RCC 7860 (cell line): ENCODE results near the gene ACAP3.

Experiments used
- DNase-seq: peaks from one replicate; pipeline ENCODE4 v3.0.0-alpha.2; 2015; ENCODE audit warnings: low spot score
- FAIRE-seq: peaks from 2 replicates; lab custom pipeline; 2012; peaks lifted over from hg19 to GRCh38; lab: Jason Lieb, UNC

The ACAP3 gene

DNA sequence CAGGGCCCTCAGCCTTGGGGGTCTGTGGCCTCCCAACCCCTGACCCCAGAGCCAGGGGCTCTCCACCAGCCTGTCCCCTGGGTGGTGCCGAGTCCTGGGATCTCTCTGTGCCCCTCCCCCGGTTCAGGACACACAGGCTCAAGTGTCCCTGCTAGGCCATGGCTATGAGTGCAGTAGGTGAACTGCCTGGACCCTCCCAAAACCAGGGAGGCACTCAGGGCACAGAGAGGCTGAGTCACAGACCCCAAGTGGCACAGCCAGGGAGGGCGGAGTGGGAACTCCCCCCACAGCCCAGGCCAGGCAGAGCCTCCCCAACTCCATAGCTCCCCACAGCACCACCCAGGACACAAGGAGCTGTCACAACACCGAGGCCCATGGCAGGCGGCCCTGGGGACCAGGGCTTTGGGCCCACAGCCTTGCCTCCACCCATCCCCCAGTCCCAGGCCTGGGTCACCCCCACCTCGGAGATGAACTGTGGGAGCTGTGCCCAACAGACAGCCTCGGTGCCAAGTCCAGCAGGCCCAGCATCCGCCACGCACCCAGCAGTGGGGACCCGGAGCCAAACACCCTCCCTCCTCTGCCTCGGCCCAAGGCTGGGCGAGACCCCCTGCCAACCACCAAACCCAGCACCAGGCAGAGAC lies 38.2 kb upstream of the ACAP3 start:
- DNase-seq: no peak
- no peak for FAIRE-seq

DNA sequence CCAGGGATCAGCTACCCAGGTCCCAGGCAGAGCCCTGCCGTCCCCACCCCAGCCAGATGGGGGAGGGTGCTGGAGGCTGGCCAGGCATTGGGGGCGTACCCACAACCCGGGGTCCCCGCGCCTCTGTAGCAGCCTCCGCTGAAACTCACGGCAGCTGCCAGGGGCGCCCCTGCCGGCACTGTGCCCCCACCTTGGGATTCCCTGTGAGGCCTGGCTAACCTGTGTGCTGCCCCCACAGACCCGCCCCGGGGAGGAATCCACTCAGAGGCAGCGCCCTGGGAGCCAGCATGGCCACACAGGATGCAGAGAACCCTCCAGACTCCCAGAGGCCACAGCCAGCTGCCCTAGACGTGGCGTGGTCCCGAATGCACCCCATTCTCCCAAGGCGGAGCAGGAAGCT lies 37.7 kb upstream of the ACAP3 start:
- DNase-seq (no peak), FAIRE-seq (no peak)

DNA sequence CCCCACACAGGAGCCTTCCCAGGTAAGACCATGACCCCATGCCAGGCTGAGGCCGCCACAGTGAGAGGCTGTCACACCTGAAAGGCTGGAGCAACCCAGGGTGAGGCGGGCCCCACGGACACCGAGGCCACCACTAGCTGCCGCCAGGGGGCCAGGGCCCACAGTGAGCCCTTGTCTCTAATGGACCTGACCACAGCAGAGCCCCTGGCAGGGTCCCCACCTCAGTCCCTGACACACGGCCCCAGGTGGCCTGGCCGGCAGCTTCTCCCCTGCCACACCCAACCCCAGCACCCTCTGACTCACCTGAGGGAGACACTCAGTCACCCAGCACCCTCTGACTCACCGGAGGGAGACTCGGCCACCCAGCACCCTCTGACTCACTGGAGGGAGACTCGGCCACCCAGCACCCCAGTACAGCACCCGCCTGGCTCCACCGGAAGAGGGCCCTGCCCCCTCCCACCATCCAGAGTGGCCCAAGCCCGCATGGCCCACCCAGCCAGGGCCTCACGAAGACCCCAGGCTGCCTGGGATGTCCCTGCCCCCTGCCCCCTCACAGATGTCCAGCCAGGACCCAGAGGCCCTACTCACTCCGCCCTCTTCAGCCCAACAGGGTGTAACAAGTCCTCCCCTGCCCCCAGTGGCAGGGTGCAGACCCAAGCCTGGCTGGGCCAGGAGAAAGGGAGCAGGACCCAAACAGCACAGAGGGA lies 37.1 kb upstream of the ACAP3 start:
- FAIRE-seq (peak; percentile 78), DNase-seq (peak; percentile 90)

DNA sequence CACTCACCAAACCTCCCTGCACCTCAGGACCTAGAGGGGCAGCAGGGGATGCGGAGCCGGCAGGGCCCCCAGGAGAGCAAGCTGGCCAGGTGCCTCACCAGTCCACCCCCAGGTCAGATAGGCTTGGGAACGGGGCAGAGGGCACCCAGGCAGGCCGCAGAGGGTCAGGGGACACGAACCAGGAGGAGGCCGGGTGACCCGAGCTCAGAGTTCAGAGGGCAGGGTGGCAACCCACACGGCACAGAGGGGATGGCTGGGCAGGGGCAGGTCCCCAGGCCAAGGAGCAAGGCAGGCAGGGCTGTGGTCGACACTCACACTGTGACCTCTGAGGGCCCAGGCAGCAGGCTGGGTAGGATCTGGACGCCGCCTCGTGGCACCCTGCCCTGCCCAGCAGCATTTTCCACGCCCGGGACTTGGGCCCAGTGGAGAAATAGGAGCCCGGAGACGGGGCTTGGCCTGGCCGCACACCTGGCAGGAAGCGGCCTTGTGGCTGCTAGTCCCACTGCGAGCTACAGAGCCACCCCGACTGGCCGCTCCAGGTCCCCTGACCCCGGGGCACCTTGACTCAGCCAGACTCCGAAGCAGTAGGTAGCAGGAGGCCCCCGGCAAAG lies 36.2 kb upstream of the ACAP3 start:
- FAIRE-seq: no peak
- no peak for DNase-seq

DNA sequence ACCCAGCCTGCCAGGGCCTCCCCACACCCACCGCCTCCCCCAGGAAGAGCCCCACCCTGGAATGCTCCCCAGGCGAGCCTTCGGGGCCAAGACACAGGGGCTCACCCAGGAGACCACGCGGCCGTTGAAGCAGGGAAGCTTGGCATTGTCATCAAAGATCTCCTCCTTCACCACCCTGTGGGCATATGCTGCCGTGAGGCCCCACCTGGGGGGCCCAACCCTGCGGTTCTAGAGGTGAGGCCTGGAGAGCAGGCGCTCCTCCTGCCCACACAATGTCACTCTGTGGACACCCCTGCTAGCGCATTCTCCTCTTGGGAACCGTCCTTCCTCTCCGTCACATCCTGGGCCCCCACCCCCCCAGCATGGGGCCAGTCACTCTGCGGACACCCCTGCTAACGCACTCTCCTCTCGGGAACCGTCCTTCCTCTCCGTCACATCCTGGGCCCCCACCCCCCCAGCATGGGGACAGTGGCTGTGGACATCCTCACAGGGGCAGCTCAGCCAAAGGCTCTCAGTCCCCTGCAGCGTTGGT lies 34.9 kb upstream of the ACAP3 start:
- DNase-seq: no peak
- FAIRE-seq: no peak

DNA sequence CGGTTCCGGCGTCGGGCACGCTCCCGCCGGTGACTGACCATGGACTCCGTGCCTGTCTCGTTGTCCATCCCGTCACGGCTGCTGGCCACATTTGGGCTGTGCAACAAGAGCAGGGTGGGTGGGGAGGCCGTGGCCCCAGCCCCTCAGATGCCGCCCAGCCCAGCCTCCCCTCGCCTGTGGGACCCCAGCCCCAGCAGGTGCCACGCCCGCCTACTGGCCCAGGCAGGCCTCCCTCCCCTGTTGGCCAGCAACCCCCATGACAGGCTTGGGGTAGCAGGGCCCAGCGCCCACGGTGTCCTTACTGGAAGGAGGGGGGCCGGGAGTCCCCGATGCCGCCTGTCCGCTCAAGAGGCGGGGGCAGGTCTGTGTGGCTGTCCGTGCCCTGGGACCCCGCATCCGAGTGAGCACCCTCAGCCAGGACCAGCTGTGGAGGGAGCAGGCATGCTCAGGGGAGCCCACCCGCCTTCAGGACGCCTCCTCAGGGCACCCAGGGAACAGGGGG lies 34.4 kb upstream of the ACAP3 start:
- no peak for FAIRE-seq
- DNase-seq: no peak

GRCh38 chr1:1341549-1342021 lies 33.9 kb upstream of the ACAP3 start:
- FAIRE-seq (no peak), DNase-seq (no peak)

GRCh38 chr1:1340791-1341548 lies 33.2 kb upstream of the ACAP3 start:
- no peak for FAIRE-seq
- DNase-seq: no peak

DNA sequence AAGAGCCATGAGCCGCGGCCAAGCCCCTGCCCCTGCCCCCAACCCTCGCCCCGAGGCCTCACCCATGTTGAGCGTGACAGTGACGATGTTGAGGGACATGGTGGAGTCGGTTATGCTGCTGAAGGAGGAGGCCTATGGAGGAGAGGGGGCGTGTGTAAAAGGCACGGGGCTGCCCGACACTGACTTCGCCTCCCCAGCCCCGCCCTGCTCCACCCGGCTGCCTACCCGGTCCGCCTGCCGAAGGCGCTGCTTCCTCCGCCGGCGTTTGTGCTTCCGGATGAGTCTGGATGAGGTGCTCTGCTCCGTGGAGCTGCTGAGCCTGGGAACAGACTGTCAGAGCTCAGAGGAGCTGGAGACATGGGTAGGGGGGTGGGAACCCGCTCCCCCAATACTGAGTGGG lies 32.5 kb upstream of the ACAP3 start:
- FAIRE-seq: no peak
- no peak for DNase-seq

GRCh38 chr1:1338278-1338677 lies 30.5 kb upstream of the ACAP3 start:
- DNase-seq (no peak), FAIRE-seq (no peak)

- FAIRE-seq (no peak), DNase-seq (no peak)
These were observed 30.0 kb upstream of the ACAP3 start for GRCh38 chr1:1337793-1338147.

DNA sequence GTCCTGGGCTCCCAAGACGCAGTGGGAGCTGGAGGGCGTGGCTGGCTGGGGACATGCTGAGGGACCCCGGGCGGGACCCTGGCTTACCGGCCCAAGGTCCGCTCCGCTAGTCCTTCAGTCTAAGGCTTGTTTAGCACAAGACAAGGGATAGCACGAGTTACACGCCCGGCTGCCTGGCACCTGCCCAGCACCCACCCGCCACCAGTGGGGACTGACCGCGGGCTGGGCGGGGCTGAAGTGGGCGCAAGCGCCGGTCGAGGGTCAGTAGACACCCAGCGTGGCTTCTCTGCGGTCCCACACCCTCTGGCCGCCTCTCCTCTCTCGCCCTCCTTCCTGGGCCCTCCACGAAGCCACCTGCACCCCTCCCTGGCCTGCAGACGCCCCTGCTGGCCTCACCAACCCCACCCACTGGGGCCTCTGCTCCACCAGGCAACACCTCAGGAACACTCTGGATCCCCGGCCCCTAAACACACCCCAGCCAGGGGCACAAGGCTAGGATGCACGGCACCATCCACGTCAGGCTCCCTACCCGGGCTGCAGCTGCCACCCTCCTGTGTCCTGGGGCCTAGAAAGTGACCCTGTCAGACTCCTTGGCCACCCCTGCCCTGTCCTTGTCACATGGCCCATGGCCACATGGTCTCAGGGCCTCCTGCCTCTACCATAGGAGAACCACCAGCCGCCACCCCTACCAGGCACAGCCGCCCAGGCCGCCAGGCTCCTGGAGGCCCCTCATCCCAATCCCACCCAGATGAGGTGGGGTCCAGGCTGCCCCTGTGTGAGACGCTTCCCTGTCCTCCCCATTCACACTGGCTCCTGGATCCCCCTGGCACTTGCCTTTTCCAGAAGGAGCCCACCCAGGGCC lies 29.4 kb upstream of the ACAP3 start:
- DNase-seq (no peak), FAIRE-seq (no peak)

DNA sequence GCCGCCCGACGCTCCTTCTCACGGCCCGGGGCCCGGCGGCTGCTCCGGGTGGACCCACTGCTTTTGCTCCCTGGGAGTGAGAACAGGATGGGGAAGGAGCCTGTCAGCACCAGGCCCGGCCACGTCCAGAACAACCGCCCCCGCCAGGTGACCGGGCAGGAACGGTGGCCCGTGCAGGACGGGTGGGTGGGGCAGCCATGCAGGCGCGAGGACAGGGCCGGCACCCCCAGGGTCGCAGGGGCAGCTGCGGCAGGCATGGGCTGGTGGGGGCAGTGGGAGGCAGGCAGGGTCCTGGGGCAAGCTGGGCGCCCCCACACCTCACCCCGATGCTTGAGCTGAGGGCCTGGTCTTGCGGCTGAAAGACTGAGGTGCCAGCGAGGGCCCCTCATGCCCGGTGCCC lies 28.7 kb upstream of the ACAP3 start:
- no peak for DNase-seq
- no peak for FAIRE-seq

DNA sequence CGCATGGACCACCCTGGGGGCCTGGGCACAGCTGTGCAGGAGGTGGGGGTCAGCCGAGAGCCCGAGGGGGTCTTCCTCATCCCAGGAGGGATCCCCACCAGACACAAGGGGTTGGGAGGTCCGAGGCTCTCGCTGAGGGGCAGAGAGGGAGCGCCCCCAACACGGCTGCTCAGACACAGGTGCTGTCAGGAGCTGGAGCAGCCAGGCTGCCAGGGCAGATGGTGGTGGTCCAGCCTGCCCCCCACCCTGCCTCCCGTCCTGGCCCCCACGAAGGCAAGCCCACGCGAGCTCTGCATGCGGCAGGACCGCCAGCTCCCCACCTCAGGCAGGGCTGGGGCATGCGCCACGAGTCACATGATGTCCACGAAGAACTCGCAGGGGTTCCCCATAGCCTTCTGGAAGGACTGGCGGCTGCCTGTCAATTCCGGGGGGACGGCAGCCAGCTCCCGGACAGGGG lies 28.1 kb upstream of the ACAP3 start:
- DNase-seq (no peak), FAIRE-seq (no peak)

- no peak for FAIRE-seq
- no peak for DNase-seq
These were observed 27.6 kb upstream of the ACAP3 start for GRCh38 chr1:1335283-1335682.

DNA sequence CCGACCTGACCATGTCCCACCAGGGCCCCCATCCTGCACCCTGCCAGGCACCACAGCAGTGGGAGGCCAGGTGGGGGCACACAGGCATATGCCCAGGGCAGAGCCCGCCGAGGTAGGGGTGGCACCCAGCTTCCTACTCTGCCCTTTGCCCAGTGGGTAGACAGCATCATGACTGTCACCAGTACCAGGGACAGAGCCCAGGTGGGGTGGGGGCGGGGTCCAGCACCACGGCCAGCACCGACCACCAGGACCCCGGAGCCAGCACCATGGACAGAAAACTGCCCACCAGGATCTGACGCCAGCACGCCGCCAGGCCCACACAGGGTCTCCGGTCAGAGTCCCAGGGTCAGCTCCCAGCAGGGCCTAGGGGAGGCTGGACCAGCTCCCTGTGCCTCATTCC lies 27.1 kb upstream of the ACAP3 start:
- FAIRE-seq: no peak
- DNase-seq: no peak

- DNase-seq (no peak), FAIRE-seq (no peak)
These were observed 26.0 kb upstream of the ACAP3 start for GRCh38 chr1:1333551-1334241.

- DNase-seq (no peak), FAIRE-seq (no peak)
These were observed 25.2 kb upstream of the ACAP3 start for GRCh38 chr1:1332774-1333480.
